Endothelial cell of umbilical vein (primary cell): ENCODE results near the gene CNNM3. TPM values are rescaled to one million over a fixed set of nuclear protein-coding genes. Genes with fewer than 3 reads are reported as not detected.

Experiments
- BruUV-seq: library from RNA; stranded (reverse); fragments of 400-500 nt; replicated peaks from 2 replicates; lab custom pipeline; 2021; lab: Mats Ljungman, UMichigan
- CTCF ChIA-PET: fragments of 300-600, 350-600 bp; sonication (Branson Sonifier 250); formaldehyde crosslinking; loops from one replicate; lab custom pipeline; 2021; ENCODE audit warnings: antibody characterized with exemption, inconsistent platforms; lab: Charles Lee
- POLR2A ChIA-PET: fragments of 300-600, 350-600 bp; sonication (Branson Sonifier 250); formaldehyde crosslinking; loops from one replicate; lab custom pipeline; 2021; ENCODE audit warnings: antibody characterized with exemption, inconsistent platforms; lab: Charles Lee
- DNase-seq: peaks from one replicate; pipeline ENCODE4 v3.0.0-alpha.2; 2011; ENCODE audit warnings: low read depth, low spot score
- FAIRE-seq: peaks from 2 replicates; lab custom pipeline; 2011; peaks lifted over from hg19 to GRCh38; lab: Jason Lieb, UNC
- H2AFZ ChIP-seq: 2 replicates; pipeline ENCODE4 v1.6.0; 2012; ENCODE audit warnings: low read depth, low read length, control low read depth, inconsistent platforms
- H3K27ac ChIP-seq: 2 replicates; pipeline ENCODE4 v1.5.1; 2011; ENCODE audit warnings: low read depth, mild to moderate bottlenecking, control low read depth, low read length, moderate library complexity; ENCODE audit not compliant: insufficient read depth
- H3K27me3 ChIP-seq, 2 experiments: 2 replicates each; pipeline versions ENCODE4 v1.6.0 to v1.6.1; 2011; ENCODE audit warnings: low read length in 2 of 2, mixed read lengths in 1 of 2; ENCODE audit not compliant: control insufficient read depth in 2 of 2, insufficient read depth in 2 of 2
- H3K36me3 ChIP-seq, 2 experiments: 2 replicates in 1 of 2; 3 replicates in 1 of 2; pipeline ENCODE4 v1.5.1; 2011; ENCODE audit warnings: low read length in 2 of 2, mild to moderate bottlenecking in 1 of 2, moderate library complexity in 1 of 2; ENCODE audit not compliant: control insufficient read depth in 2 of 2, insufficient read depth in 2 of 2; ENCODE audit errors: extremely low read depth in 1 of 2
- H3K4me1 ChIP-seq: 3 replicates; pipeline ENCODE4 v1.5.1; 2011; ENCODE audit warnings: mild to moderate bottlenecking, low read length; ENCODE audit not compliant: control insufficient read depth, insufficient read depth; ENCODE audit errors: extremely low read depth
- H3K4me2 ChIP-seq: 2 replicates; pipeline ENCODE4 v1.6.1; 2011; ENCODE audit warnings: low read length, control low read depth, mixed read lengths; ENCODE audit not compliant: insufficient read depth
- H3K4me3 ChIP-seq, 3 experiments: fragments of 200-600 bp in 1 of 3; sonication (generic), shearing (Covaris generic) in 1 of 3; replicated peaks in 1 of 3; 2 replicates each; pipeline ENCODE4 v1.5.1; 2011 to 2016; ENCODE audit warnings: control low read depth in 3 of 3, low read length in 3 of 3, mild to moderate bottlenecking in 2 of 3, inconsistent platforms in 1 of 3, low read depth in 1 of 3, moderate library complexity in 1 of 3; ENCODE audit not compliant: insufficient read depth in 1 of 3
- H3K79me2 ChIP-seq: 2 replicates; pipeline ENCODE4 v1.6.0; 2012; ENCODE audit warnings: low read length, inconsistent platforms; ENCODE audit not compliant: control insufficient read depth, insufficient read depth
- H3K9ac ChIP-seq: replicated peaks from 2 replicates; pipeline ENCODE3; 2011; ENCODE audit warnings: low read length, control low read depth; ENCODE audit not compliant: insufficient read depth; ENCODE audit errors: extremely low read depth
- H3K9me1 ChIP-seq: replicated peaks from 3 replicates; pipeline ENCODE4 v1.6.0; 2011; ENCODE audit warnings: mild to moderate bottlenecking, low read length; ENCODE audit not compliant: control insufficient read depth, insufficient read depth; ENCODE audit errors: extremely low read depth
- H3K9me3 ChIP-seq: replicated peaks from 2 replicates; pipeline ENCODE4 v1.5.1; 2012; ENCODE audit warnings: low read length, inconsistent platforms; ENCODE audit not compliant: control insufficient read depth, insufficient read depth
- H4K20me1 ChIP-seq: replicated peaks from 2 replicates; pipeline ENCODE3; 2011; ENCODE audit warnings: mild to moderate bottlenecking, low read length; ENCODE audit not compliant: control insufficient read depth, insufficient read depth; ENCODE audit errors: extremely low read depth
- EZH2 ChIP-seq: IDR thresholded peaks from 2 replicates; pipeline ENCODE4 v1.6.1; 2012; ENCODE audit warnings: borderline replicate concordance, low read depth, mild to moderate bottlenecking, moderate library complexity, low read length, inconsistent platforms; ENCODE audit not compliant: severe bottlenecking
- FOS ChIP-seq: IDR thresholded peaks from 2 replicates; pipeline ENCODE4 v1.6.1; 2011; ENCODE audit warnings: mild to moderate bottlenecking, low read length, moderate library complexity, borderline replicate concordance; ENCODE audit not compliant: insufficient read depth
- JUN ChIP-seq: IDR thresholded peaks from 2 replicates; pipeline ENCODE4 v1.6.1; 2011; ENCODE audit warnings: borderline replicate concordance, low read depth; ENCODE audit not compliant: insufficient read length, insufficient read depth
- POLR2A ChIP-seq: IDR thresholded peaks from 2 replicates; pipeline ENCODE4 v1.6.1; 2012; ENCODE audit warnings: low read depth, mild to moderate bottlenecking, control low read depth, low read length
- POLR2AphosphoS5 ChIP-seq: IDR thresholded peaks from 2 replicates; pipeline ENCODE4 v1.6.1; 2012; ENCODE audit warnings: low read depth, mild to moderate bottlenecking, control low read depth, low read length, moderate library complexity; ENCODE audit not compliant: insufficient read depth
- dilution Hi-C: fragments of 300-500 bp; cut with MboI; formaldehyde crosslinking; loops from one replicate; pipeline ENCODE4 v1.15.0; 2019; ENCODE audit warnings: low sequenced_read_pairs; ENCODE audit not compliant: extremely low pct_ligation_motif_present
- intact Hi-C: fragments of 100-400 bp; cut with micrococcal nuclease; formaldehyde crosslinking; loops from one replicate; pipeline ENCODE4 v1.10.0; 2022
- polyA plus RNA-seq, 4 experiments: library from polyadenylated mRNA; depleted of rRNA in 3 of 4; stranded (reverse) in 3 of 4; unstranded in 1 of 4; fragments of >200 nt; gene quantifications; 2 replicates each; pipeline versions ENCODE4 v1.2.1 to v1.2.3, GENCODE V29; 2011 to 2012; ENCODE audit warnings: missing spikeins in 1 of 4
- total RNA-seq: library from RNA; stranded (reverse); gene quantifications from 2 replicates; pipeline ENCODE4 v1.2.3, GENCODE V29; 2021
- TF ChIP-seq, protein P1 (sequence below): IDR thresholded peaks from 2 replicates; pipeline ENCODE4 v1.6.1; 2011; ENCODE audit not compliant: insufficient read depth, insufficient read length
- TF ChIP-seq, protein P2 (sequence below), 2 donors: IDR thresholded peaks; 1 replicate in 1 of 2; 2 replicates in 1 of 2; pipeline ENCODE4 v1.5.1; 2011; ENCODE audit warnings: low read length in 2 of 2, mild to moderate bottlenecking in 2 of 2, moderate library complexity in 2 of 2, control low read depth in 1 of 2, inconsistent platforms in 1 of 2, low read depth in 1 of 2; ENCODE audit not compliant: insufficient read depth in 1 of 2; ENCODE audit errors: extremely low read depth in 1 of 2

The CNNM3 gene
- total and polyA plus RNA-seq, 2 donors (not counting 3 experiments of a cell fraction or from before 2014, with no cell fraction given): 13.0 to 14.9 TPM

DNA sequence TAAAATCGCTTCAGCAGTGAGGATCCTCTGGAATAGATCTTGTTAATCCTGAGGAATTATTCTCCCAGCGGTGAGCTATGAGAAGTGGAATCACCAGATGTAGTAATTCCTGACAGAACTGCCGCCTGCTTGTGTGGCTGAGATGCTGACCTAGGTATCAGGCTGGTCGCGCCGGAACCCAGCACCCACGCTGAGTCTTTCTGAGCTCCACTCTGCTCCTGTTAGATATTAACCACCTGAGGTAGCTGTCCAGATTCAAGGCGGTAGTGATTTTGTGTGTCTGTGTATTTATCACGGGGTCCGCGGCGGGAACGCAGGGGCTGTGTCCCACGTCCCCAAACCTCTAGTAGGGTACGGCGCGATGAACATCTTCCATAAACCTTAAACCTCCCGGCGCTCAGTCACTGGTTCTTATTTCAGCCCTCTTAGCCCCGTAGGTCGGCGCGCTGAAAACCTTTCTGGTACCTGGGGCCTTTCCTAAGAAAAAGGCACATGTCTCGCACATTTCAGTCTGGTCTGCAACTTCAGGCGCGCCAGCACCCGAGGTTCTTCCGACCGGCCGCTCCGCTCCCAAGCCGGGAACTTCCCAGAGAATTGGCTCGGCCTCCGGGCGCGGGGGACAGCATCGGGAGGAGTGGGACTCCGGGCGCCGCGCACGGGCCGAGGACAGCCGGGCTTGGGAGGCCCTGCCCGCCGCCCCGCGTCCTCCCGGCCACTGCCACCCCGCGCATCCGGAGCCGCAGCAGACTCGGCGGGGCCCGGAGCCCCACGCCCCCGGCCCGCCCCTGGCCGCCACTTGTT lies 542 bp upstream of the CNNM3 start:
- H3K4me2 ChIP-seq: peak overlapping the region; percentile 94
- POLR2A ChIA-PET: interaction anchor here (0.8 kb wide), 1 partner anchor 42 kb away, joined by 4 read pairs; the partner anchor contains the start of gene ANKRD39
- CTCF ChIA-PET: interaction anchor here (0.8 to 2.9 kb wide), 14 partner anchors 9 to 289 kb away, joined by 3 to 16 read pairs (median 5); partner anchors contain the start of gene ANKRD39
- intact Hi-C loops: loop anchor here (1.0 to 2.0 kb wide), 5 partner anchors 43 to 279 kb away; partner anchors contain the start of genes ANKRD39, ARID5A, CNNM4 and KANSL3
- no peak for TF ChIP-seq JUN
- TF ChIP-seq FOS: no peak
- TF ChIP-seq, protein P1, sequence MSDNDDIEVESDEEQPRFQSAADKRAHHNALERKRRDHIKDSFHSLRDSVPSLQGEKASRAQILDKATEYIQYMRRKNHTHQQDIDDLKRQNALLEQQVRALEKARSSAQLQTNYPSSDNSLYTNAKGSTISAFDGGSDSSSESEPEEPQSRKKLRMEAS: no peak
- TF ChIP-seq, protein P2, sequence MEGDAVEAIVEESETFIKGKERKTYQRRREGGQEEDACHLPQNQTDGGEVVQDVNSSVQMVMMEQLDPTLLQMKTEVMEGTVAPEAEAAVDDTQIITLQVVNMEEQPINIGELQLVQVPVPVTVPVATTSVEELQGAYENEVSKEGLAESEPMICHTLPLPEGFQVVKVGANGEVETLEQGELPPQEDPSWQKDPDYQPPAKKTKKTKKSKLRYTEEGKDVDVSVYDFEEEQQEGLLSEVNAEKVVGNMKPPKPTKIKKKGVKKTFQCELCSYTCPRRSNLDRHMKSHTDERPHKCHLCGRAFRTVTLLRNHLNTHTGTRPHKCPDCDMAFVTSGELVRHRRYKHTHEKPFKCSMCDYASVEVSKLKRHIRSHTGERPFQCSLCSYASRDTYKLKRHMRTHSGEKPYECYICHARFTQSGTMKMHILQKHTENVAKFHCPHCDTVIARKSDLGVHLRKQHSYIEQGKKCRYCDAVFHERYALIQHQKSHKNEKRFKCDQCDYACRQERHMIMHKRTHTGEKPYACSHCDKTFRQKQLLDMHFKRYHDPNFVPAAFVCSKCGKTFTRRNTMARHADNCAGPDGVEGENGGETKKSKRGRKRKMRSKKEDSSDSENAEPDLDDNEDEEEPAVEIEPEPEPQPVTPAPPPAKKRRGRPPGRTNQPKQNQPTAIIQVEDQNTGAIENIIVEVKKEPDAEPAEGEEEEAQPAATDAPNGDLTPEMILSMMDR (IDR thresholded peaks at IDR 0.05; ENCODE audit: extremely low read depth in 1 of 2, insufficient read depth in 1 of 2, low read depth in 1 of 2, low read length in 2 of 2): no peak
- TF ChIP-seq POLR2AphosphoS5: no peak
- TF ChIP-seq POLR2A: peak; percentile 17
- TF ChIP-seq EZH2: no peak
- H3K4me1 ChIP-seq: peaks cover 13% of the 10 kb centered on the region
- H3K27ac ChIP-seq: no peak overlapping the region
- no peaks in the 10 kb centered on the region for H3K9me1 ChIP-seq
- H3K4me3 ChIP-seq: peak overlapping the region; percentile 52 to 82 (median 75)
- peak overlapping the region; percentile 97 for H2AFZ ChIP-seq
- H3K27me3 ChIP-seq: no peaks in the 10 kb centered on the region
- no peaks in the 10 kb centered on the region for H3K36me3 ChIP-seq
- H3K9me3 ChIP-seq: no peaks in the 10 kb centered on the region
- dilution Hi-C loops: no loop called here
- FAIRE-seq: no peak
- no peaks in the 10 kb centered on the region for H4K20me1 ChIP-seq
- peaks cover 10% of the 10 kb centered on the region for H3K79me2 ChIP-seq
- peak overlapping the region; percentile 45 for H3K9ac ChIP-seq
- no TSS peak for BruUV-seq
- DNase-seq: no peak
